Ramos (cell line): Measurements from ENCODE around the gene DUSP10.

Experiments
- in situ Hi-C: fragments of 300-500 bp; cut with MboI; formaldehyde crosslinking; loops from one replicate; pipeline ENCODE4 v1.14.3; 2022; ENCODE audit warnings: low sequenced_read_pairs; ENCODE audit not compliant: unreplicated experiment

The DUSP10 gene

DNA sequence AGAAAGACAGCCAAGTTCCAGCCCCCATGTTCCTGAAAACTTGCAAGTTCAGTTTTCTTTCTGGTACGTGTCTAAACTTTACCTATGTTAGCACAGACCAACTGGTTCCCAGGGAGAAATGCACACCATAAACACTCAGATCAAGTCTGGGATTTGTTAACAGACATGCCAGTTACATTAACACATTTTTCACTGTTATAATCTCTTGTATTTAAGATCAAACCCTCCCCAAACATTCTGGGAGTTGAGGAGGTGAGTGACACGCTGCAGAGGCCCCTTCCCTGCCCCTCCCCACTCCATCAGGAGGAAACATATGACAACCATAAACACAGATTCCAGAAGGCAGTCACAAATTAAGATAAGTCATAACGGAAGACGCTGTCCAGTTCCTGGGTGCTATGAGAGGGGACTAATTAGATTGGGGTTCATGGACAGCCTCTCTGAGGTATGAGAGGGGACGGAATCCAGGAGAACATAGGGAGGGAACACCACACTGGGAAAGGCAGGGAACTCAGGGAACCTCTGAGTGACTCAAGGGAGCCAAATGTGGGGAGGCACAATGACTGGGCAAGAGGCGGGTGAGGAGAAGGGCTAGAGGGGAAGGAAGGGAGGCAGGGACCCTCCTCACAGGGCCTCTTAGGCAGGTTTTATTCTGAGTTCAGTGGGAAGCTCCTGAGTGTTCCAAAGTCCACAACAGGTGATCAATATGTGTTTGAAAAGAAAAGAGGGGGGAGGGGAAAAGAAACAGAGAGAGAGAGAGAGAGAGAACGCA lies 25.0 kb downstream of the DUSP10 start:
- in situ Hi-C loops, result no loop called here

DNA sequence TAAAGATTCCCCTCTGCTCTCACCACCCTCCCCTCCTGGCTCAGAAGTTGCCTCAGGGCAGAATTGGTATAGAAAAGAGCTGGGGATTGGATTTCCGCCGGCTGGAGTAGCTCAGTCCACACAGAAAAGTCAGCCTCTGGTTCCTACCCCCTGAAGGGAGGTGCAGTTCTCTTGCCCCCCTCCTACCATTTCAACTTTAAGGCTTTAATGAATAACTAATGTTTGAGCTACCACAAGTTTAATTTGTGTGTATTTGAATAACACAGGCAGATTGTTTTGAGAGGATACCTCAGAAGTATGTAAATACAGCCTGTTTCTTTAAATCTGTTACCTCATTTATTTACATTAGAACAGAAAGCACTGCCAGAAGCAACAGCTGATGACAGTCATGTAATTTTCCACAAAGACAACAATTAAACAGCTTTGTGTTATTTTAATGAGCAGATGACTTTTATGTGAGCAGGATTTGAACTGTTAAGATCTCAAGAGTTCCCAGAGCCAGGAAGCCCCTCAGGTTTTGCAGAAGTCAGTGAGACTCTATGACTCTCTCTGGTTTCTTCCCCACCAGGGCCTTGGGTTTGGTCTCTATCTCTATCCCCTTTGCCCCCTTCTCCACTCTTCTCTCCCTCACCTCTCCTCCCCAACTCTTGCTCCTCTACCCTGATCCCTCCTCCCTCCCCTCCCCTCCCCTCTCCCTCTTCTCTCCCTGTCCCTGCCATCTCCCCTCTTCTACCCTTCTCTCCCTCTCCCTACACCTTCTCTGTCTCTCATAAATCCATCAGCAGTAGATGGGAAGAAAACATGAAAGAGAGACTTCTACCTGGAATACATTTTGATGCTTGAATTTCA lies 26.3 kb downstream of the DUSP10 start:
- in situ Hi-C loops, result no loop called here

DNA sequence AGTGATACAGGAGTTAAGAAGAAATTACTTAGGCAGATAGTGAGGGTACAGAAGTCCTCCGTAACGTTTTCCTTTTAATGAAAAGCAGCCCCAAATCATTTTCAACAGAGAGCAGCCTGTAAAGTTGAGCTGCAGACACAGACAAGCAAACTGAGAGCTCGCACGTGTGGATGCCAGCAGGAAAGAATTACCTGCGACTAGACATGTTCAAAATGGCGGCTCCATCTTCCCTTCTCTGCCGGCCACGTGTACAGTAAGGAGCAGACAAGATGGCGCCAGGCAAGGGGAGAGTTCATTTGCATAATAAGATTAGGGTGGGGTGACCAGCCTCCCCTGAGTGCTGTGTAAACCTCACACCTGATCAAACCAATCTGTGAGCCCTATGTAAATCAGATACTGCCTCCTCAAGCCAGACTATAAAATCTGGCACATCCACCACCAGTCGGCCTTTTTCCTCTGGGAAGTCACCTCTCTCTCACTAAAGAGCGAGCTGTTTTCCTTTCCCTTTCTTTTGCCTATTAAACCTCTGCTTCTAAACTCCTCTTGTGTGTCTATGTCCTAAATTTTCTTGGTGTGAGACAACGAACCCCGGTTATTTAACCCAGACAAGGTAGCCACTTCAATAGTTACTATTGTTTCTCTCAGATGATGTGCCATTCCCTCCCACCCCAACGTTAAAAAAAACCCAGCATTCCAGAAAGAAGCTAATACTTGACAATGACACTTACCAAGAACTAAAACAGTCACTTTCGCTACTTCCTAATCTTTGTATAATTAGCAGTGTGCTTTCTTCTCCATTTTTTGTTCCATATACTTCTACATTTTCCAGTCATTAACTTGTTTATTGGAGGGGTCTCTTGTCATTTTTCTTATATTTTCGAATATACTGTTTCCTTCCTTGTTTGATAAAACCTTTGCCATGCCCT lies 27.4 kb downstream of the DUSP10 start:
- in situ Hi-C loops, result no loop called here

DNA sequence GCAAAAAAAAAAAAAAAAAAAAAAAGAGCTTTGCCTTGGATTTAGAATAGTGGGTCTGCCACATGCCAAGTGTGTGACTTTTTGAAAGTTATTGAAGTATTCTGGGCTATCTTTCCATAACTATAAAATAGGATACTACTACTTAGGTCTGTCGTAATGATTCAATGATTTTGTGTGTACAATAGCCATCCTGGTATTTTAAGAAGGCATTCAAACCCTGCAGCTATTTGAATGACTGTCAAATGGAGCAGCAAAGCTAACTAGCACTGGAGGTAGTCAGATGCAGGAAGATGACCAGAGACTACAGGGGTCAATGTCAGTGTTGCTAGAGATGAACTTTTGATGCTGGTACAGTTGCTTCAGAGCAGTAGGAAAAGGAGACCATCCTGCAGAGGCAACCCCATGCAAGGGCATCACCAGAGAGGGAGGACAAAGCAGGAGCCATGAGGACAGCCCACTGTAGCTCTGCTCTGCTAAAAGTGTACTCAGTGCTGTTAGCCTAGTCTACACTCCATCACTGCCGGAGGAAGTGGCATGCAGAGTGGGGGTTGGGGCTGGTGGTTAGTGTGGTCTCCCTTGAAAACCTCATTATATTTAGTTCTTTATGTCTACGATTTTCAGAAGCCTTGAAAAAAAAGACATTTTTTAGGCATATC lies 29.0 kb downstream of the DUSP10 start:
- in situ Hi-C loops, result no loop called here

DNA sequence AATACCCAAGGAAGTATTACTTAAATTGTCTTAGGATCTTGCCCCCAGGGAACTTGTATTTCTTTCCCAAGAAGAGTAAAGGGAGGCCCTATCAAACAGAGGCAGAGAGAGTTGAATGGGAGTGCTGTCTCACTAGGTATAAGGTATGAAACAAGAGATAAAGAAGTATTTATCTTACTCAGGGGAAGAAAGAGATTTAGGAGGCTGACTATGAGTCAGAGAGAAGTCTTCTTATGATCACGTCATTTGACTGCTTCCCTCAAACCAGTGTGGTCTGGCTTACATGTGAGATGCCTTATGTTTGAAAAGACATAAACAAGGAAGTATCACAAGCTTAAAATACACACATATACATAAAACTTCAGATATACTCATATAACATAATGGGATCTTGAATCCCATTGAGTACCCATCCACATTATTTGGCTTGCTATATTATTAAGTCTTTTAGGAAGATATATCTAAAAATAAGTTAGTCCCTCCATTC lies 29.6 kb downstream of the DUSP10 start:
- in situ Hi-C loops, result no loop called here

DNA sequence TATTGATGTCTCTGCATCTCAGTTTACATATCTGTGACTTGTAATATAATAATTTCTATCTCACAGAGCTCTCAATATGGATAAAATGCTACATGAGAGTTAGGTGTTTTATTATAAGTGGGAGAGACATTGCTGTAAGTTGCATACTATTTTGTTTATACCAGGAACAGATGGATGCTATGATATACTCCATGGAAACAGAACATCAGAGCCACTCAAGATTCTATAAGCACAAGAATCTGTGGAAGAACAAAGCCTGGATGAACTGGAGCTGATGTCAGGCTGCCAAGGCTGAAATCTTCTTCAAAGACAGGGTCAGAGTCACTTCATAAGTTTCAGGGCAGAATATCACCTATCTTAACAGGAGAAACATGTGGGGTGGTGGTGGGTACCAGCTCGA lies 30.2 kb downstream of the DUSP10 start:
- in situ Hi-C loops, result no loop called here

DNA sequence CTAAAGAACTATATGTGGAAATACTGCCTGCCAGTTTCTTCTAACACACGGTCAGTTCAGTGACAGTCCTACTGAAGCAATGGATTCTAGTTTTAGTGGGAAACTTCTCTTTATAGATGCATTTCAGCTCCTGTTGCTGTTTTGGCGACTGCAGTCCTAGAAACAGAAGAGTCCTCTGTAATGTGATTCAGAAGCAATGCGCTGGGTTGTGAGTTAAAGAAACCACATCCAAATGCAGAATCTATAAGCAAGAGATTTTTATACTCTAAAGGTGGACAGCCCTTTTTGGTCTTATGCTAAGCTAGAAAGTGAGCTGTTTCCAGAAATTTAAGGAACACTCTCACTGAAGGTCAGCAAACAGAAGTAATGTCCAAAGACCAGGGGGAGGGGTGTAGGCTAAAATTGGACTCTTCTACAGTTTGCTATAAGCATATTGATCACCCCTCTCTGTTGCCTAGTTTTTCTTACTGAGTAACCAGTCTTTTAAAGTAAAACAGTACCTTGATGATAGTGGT lies 30.8 kb downstream of the DUSP10 start:
- in situ Hi-C loops, result no loop called here

DNA sequence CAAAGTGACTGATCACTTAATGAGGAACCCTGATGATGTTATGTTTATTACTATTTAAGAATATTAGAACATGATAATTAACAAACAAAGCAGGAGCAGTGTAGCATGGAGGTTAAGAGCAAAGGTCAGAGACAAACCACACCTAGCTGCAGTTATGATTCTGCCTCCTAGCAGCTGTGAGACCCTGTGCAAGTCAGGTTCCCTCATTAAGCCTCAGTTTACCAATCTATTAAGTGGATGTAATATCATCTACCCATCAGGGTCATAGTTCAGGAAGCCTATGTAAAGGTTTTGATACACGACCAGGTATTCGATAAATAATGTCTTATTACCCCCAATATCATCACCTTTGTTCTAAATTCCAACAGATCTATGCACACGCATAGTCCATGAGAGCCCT lies 32.0 kb downstream of the DUSP10 start:
- in situ Hi-C loops, result no loop called here

DNA sequence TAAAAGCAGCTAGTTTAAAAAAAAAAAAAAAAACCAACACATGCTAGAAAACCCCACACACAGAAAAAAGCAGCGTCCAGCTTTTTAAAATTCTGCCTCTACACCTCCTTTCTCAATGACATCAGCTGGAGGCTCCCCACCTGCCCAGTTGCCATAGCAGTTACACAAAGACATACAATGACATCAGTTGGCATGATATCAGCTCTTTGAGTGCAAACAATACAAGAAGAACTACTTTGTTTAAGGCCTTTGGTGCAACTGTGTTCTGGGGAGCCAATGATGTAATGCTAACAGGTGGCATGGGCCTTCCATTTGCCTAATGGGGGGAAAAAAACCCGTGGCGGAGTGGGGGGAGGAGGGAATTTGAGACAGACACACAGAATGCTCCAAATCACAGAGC lies 32.9 kb downstream of the DUSP10 start:
- in situ Hi-C loops, result no loop called here

DNA sequence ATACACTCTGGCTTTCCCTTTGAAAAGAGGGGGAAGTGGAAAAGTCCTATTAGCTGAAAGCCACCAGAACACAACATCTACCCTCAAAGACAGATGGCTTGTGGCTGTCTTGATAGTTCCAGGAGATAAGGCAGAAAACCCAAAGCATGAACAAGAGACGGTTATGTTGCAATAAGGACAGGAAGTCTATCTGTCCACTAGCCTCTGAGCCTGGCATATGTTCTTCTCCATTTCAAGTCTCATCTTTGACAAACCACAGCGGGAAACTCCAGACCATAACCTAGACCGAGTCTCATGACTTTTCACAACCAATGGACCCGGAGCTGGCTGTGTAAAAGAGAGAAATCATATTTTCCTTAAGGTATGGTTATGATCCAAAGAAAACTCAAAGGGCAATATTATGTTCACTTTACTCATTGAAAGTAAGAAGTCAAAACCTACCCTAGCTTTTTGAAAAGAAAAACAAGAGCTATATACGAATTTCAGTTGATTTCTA lies 33.8 kb downstream of the DUSP10 start:
- in situ Hi-C loops, result no loop called here

DNA sequence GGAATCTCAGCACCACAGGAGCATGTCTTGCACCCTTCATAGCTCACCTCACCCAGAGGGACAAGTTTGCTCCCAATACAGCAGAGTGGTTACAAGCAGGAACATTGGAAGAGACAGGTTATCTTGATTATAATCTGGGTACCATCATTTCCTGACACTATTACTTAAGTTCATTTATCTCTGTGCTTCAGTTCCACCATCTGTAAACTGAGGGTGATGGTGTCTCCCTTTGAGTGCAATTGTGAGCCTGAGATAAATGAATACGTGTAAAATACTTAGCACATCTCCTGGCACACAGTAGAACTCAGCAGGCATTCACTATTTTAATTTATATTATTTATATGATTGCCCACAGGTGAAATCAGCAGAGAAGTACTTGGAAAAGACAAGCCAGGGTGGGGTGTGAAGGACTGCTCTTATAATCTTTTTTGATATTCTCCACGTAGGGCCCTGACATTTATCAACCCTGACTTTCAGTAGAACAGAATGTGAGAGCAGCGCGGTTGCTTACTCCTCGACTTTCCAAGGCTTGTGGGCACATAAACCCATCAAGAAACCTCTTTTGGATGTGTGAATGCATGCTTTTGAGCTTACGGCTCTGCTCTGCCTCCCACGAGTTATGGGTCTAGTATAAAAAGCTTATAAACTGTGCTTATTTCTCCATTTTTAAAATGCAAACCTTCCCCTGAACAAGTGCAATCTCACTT lies 34.9 kb downstream of the DUSP10 start:
- in situ Hi-C loops, result no loop called here

DNA sequence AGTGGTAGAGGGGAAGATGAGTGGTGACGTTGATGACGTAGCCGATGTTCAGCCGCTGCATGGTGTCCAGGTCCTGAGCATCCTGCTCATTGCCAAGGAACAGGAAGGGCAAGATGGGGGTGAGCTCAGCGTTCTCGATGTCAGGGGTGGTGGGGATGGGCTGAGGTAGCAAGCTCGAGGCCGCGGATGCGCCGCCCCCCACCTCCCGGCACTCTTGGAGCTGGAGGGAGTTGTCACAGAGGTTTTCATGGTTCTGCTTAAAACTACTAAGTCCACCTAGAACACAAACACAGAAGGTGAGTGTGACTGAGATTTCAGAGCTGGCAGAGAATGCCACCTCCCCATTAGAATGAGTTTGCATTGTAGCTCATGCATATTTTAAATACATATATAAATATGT lies 35.7 kb downstream of the DUSP10 start:
- in situ Hi-C loops, result no loop called here

DNA sequence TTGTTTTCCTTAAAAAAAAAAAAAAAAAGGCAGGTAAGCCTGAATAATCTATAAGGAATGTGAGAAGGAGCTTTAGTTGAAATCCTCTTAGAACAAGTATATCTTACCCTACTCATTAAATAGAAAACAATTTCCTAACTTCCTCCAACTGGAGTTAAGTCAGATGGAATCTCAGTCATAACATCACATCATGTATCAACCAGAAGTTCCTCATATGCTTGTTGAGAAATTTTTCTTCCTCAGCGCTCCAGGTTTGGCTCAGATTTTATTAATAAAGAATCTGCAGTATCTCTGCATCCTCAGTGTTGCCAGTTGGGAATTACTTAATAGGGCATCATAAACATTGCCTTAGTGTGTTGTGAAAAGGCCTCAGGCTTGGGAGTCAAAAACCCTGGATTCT lies 37.6 kb downstream of the DUSP10 start:
- in situ Hi-C loops, result no loop called here

DNA sequence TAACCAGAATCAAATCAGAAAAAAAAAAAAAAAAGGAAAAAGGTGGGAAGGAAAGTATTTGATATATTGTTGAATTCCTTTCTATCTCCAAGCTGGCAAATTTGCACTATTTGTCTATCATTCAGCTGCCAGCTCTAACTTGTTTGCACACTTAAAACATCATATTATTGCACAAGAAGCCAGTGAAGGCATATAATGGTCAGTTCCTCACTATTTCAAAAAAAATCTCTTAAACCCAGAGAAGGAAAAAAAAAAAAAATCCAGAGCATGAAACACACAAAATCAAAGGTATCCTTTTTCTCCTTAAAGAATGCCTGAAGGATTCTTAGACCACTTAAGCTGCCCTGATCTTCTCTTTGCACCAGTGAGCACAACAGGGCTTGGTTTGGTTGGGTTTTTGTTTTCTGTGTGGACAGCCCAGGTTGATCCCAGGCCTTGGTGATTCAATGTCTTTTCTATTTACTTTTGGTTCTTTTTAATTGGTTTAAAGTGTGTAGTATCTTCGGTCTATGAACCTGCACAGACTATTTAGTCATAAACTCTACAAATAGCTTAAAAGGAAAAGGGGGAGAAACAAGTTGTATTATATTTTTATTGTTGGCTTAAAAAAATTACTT lies 40.2 kb downstream of the DUSP10 start:
- in situ Hi-C loops, result no loop called here

DNA sequence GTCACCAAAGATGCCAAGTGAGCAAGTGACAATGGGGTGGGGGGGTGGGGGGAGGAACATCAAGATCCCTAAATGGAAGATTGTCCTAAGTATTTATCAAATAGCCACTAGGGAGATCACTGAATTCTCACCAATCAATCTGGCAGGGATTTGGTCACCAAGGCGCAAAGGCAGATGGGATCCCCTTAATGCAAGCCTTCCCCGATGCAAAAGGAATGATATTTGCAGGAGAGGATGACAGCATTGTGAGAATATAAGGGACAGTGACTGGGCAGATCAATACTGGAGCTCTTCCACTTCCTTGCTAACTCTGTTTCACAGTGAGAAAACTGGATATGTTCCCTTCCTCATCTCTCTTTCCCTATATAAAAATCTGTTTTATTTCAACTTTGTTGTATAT lies 40.9 kb downstream of the DUSP10 start:
- in situ Hi-C loops, result no loop called here

DNA sequence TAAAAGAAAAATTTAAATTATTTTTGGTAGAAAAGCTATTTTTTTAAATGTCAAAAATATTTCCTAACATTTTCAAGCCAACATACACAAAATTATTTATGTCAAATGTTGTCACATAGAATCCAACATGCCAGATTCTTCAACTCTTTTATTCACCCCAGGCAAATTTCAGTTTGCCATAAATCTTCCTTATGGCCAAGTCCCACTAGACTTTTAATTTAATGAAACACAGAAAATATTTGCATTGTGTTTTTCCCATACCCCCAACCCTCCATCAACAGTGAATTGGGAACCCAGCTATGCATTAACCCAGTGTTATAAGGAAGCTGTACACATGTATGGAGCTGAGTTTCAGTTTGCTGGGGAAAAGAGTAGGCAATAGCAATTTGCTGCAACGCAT lies 41.4 kb downstream of the DUSP10 start:
- in situ Hi-C loops, result no loop called here

DNA sequence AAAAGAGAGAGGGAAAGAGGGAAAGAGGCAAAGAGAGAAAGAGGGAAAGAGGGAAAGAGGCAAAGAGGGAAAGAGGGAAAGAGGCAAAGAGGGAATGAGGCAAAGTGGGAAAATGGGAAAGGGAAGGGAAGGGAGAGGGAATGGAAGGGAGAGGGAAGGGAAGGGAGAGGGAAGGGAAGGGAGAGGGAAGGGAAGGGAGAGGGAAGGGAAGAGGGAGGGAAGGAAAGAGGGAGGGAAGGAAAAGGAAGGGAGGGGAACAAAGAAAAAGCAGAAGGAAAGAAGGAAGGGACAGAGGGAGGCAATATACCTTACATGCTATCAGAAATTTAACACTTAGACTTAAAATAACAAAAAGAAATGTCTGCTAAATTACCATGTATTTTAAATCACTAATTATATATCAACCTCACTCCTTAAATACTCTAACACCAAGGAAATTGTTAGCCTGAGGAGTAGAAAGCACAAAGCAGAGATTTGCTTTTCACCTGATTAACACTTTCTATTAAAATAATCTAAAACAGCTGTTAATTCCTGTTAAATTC lies 41.8 kb downstream of the DUSP10 start:
- in situ Hi-C loops, result no loop called here

DNA sequence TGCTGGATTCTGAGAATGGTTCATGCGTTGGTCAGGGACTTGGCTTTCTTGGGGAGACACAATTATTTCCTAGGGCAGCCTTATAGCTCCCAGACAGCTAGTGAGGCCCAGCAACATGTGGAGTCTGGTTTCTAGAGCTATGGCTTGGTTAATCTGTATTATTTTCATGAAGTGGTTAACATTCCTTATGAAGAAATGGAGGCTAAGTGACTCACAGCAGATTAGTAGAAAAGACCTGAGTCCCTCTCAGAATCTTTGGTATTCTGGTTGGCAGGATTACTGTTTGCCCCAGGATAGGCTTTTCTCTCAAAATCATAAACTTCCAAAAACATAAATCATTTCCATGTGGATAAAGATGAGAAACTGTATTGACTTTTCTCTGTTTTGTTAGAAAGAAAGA lies 42.3 kb downstream of the DUSP10 start:
- in situ Hi-C loops, result no loop called here
